Measurements from ENCODE around the gene MAP3K12. TPM values are rescaled to one million over a fixed set of nuclear protein-coding genes. Genes with fewer than 3 reads are reported as not detected.

MAP3K12 gene
- total and polyA plus RNA-seq, 2 donors from 2014 or later, result 15.2 to 21.8 TPM

- Histone ChIP-seq H3K9ac (ENCODE audit: low read length in 3 of 3) (no peak overlapping the region), H3K9me3 (ENCODE audit: control insufficient read depth in 2 of 3, insufficient read depth in 1 of 3, low read length in 3 of 3) (no peaks in the 10 kb centered on the region), H3K27ac (ENCODE audit: low read depth in 2 of 2, low read length in 2 of 2) (no peak overlapping the region), H3K4me1 (ENCODE audit: control insufficient read depth in 2 of 3, insufficient read depth in 2 of 3, low read depth in 1 of 3, low read length in 3 of 3) (no peaks in the 10 kb centered on the region), H3K4me3 (ENCODE audit: low read length in 3 of 3) (no peak overlapping the region), H3K36me3 (ENCODE audit: control insufficient read depth in 2 of 3, insufficient read depth in 3 of 3, low read length in 3 of 3) (peaks cover 16 to 69% (median 39%) of the 10 kb centered on the region in 3 donors), H3K27me3 (ENCODE audit: control insufficient read depth, insufficient read depth, low read length) (no peaks in the 10 kb centered on the region)
- DNase-seq, result no peak
- no peak for TF ChIP-seq CTCF (IDR thresholded peaks at IDR 0.05; ENCODE audit: borderline replicate concordance, extremely low read depth, insufficient read depth)
- FAIRE-seq, result no peak
- intact Hi-C loops (cut with DNase I), result loop anchor here (10.0 kb wide), 1 partner anchor 182 kb away; the partner anchor contains the start of gene SP7
Measured at GRCh38 chr12:53516758-53517455, 17.6 kb upstream of the MAP3K12 start.

- Histone ChIP-seq H3K9me3 (ENCODE audit: control insufficient read depth in 2 of 3, insufficient read depth in 1 of 3, low read length in 3 of 3) (no peaks in the 10 kb centered on the region), H3K9ac (ENCODE audit: low read length in 3 of 3) (no peak overlapping the region), H3K27me3 (ENCODE audit: control insufficient read depth, insufficient read depth, low read length) (no peaks in the 10 kb centered on the region), H3K4me3 (ENCODE audit: low read length in 3 of 3) (no peak overlapping the region), H3K4me1 (ENCODE audit: control insufficient read depth in 2 of 3, insufficient read depth in 2 of 3, low read depth in 1 of 3, low read length in 3 of 3) (no peaks in the 10 kb centered on the region), H3K27ac (ENCODE audit: low read depth in 2 of 2, low read length in 2 of 2) (no peak overlapping the region), H3K36me3 (ENCODE audit: control insufficient read depth in 2 of 3, insufficient read depth in 3 of 3, low read length in 3 of 3) (peaks cover 11 to 55% (median 43%) of the 10 kb centered on the region in 3 donors)
- intact Hi-C loops (cut with DNase I), result loop anchor here (10.0 kb wide), 1 partner anchor 180 kb away; the partner anchor contains the start of gene SP7
- TF ChIP-seq CTCF (IDR thresholded peaks at IDR 0.05; ENCODE audit: borderline replicate concordance, extremely low read depth, insufficient read depth), result no peak
- DNase-seq (no peak), FAIRE-seq (no peak)
Measured at GRCh38 chr12:53515291-53515680, 16.0 kb upstream of the MAP3K12 start.

DNA sequence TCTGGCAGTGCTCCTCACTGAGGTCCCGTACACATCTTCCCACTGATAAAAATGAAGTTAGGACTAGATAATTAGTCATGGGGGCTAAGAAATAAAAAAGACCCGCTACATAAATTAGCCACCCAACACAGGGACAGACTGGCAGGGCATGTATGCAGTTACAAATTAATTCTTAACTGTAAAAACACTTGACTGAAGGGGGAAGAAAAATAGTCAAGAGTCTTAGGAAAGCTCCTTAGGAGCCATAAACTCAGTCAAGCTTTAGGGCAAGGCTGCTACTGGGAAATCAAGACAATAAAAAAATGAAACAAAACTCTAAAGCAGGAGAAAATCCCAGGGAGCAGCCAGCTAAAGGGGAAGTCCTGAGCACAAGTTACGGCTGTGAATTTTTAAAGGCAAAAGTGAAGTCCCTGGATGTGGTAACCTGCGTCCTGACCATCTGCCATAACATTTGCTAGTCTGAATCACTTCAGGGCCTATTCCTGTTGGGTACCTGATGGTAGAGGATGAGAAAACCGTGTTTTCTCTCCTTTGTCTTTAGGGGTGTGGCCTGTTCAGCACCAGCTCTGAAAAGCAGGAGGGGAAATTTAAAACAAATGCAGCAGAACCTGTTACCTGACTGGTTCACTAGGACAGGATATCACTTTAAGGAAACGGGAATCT is 15.5 kb upstream of the MAP3K12 start:
- FAIRE-seq (no peak), DNase-seq (no peak)
- Histone ChIP-seq H3K4me3 (ENCODE audit: low read length in 3 of 3) (no peak overlapping the region), H3K9ac (ENCODE audit: low read length in 3 of 3) (no peak overlapping the region), H3K27me3 (ENCODE audit: control insufficient read depth, insufficient read depth, low read length) (no peaks in the 10 kb centered on the region), H3K27ac (ENCODE audit: low read depth in 2 of 2, low read length in 2 of 2) (no peak overlapping the region), H3K4me1 (ENCODE audit: control insufficient read depth in 2 of 3, insufficient read depth in 2 of 3, low read depth in 1 of 3, low read length in 3 of 3) (no peaks in the 10 kb centered on the region), H3K9me3 (ENCODE audit: control insufficient read depth in 2 of 3, insufficient read depth in 1 of 3, low read length in 3 of 3) (no peaks in the 10 kb centered on the region), H3K36me3 (ENCODE audit: control insufficient read depth in 2 of 3, insufficient read depth in 3 of 3, low read length in 3 of 3) (peaks cover 11 to 52% (median 43%) of the 10 kb centered on the region in 3 donors)
- intact Hi-C loops (cut with DNase I), result loop anchor here (10.0 kb wide), 1 partner anchor 180 kb away; the partner anchor contains the start of gene SP7
- no peak for TF ChIP-seq CTCF (IDR thresholded peaks at IDR 0.05; ENCODE audit: borderline replicate concordance, extremely low read depth, insufficient read depth)

Data from kidney (tissue), 14 donors.